ENCODE results near the gene FSIP1.

- TF ChIP-seq GATA3 (IDR thresholded peaks at IDR 0.05; ENCODE audit: low read depth, low read length) (no peak), GATA2 (IDR thresholded peaks at IDR 0.05; ENCODE audit: low read depth, low read length) (no peak)
Observed at GRCh38 chr15:39684233-39684632, 98.4 kb downstream of the FSIP1 start.
